HepG2 (cell line): ENCODE data around the gene UBE2O. TPM values are rescaled to one million over a fixed set of nuclear protein-coding genes. Genes with fewer than 3 reads are reported as not detected.
A peak's percentile ranks its signal among the peaks of the same experiment; 100 is the strongest.

ENCODE experiments used
- ATF1 ChIP-seq: IDR thresholded peaks from 2 replicates; pipeline ENCODE4 v1.6.1; 2016; ENCODE audit warnings: mild to moderate bottlenecking, control low read depth
- BHLHE40 ChIP-seq: IDR thresholded peaks from 2 replicates; pipeline ENCODE4 v1.6.1; 2011; ENCODE audit warnings: low read length, improper control_type of control experiment
- FOXK2 ChIP-seq: fragments of 450-650 bp; IDR thresholded peaks from 2 replicates; pipeline ENCODE4 v1.6.1; 2016
- HDAC6 ChIP-seq: fragments of 200-600 bp; sonication (generic); IDR thresholded peaks from 2 replicates; pipeline ENCODE4 v1.7.0; 2017; ENCODE audit warnings: mild to moderate bottlenecking, antibody characterized with exemption, low read length, low read depth
- NAIF1 ChIP-seq: sonication (generic); formaldehyde crosslinking; IDR thresholded peaks from 2 replicates; pipeline ENCODE4 v1.5.0; 2020; ENCODE audit warnings: mild to moderate bottlenecking, missing genetic modification reagents, borderline replicate concordance
- THAP11 ChIP-seq: IDR thresholded peaks from 2 replicates; pipeline ENCODE4 v1.6.1; 2016; ENCODE audit warnings: missing biosample characterization, missing genetic modification reagents
- ZBTB1 ChIP-seq: sonication (generic); formaldehyde crosslinking; IDR thresholded peaks from 2 replicates; pipeline ENCODE4 v1.4.0; 2020; ENCODE audit warnings: missing genetic modification reagents, borderline replicate concordance
- ZBTB7B ChIP-seq: sonication (generic); formaldehyde crosslinking; IDR thresholded peaks from 2 replicates; pipeline ENCODE4 v1.4.0; 2020; ENCODE audit warnings: missing genetic modification reagents
- ZFP82 ChIP-seq: sonication (generic); formaldehyde crosslinking; IDR thresholded peaks from 2 replicates; pipeline ENCODE4 v1.5.1; 2020; ENCODE audit warnings: mild to moderate bottlenecking, missing genetic modification reagents, borderline replicate concordance
- ZMYM3 ChIP-seq: sonication (generic); formaldehyde crosslinking; IDR thresholded peaks from 2 replicates; pipeline ENCODE4 v1.5.1; 2020; ENCODE audit warnings: mild to moderate bottlenecking, missing genetic modification reagents
- ZNF225 ChIP-seq: sonication (generic); formaldehyde crosslinking; IDR thresholded peaks from 2 replicates; pipeline ENCODE4 v1.4.0; 2020; ENCODE audit warnings: mild to moderate bottlenecking, missing genetic modification reagents
- ZNF251 ChIP-seq: sonication (generic); formaldehyde crosslinking; IDR thresholded peaks from 2 replicates; pipeline ENCODE4 v1.9.0; 2021; ENCODE audit warnings: mild to moderate bottlenecking, missing genetic modification reagents
- ZNF3 ChIP-seq: IDR thresholded peaks from 2 replicates; pipeline ENCODE4 v1.7.0; 2017; ENCODE audit warnings: inconsistent platforms
- ZNF629 ChIP-seq: sonication (generic); formaldehyde crosslinking; conservative IDR thresholded peaks from 2 replicates; pipeline ENCODE4 v1.5.0; 2020; ENCODE audit warnings: missing genetic modification reagents
- ZNF644 ChIP-seq: IDR thresholded peaks from 2 replicates; pipeline ENCODE4 v1.6.1; 2016; ENCODE audit warnings: low read depth
- ZNF660 ChIP-seq: sonication (generic); formaldehyde crosslinking; IDR thresholded peaks from 2 replicates; pipeline ENCODE4 v1.5.1; 2020; ENCODE audit warnings: mild to moderate bottlenecking, low read depth, missing genetic modification reagents, borderline replicate concordance
- ZNF672 ChIP-seq: sonication (generic); formaldehyde crosslinking; IDR thresholded peaks from 2 replicates; pipeline ENCODE4 v1.8.1; 2022; ENCODE audit warnings: missing genetic modification reagents
- ZNF724P ChIP-seq: sonication (generic); formaldehyde crosslinking; IDR thresholded peaks from 2 replicates; pipeline ENCODE4 v1.8.0; 2022; ENCODE audit warnings: missing genetic modification reagents, borderline replicate concordance
- polyA plus RNA-seq, 8 experiments: library from polyadenylated mRNA; depleted of rRNA in 3 of 8; stranded (reverse) in 7 of 8; unstranded in 1 of 8; fragments of >200 nt; fragmentation: Illumina TruSeq in 4 of 8; extraction: Trizol in 4 of 8; gene quantifications; 2 replicates each; pipeline versions ENCODE4 v1.2.1 to v1.2.3, GENCODE V29; 2011 to 2016; ENCODE audit warnings: low read depth in 4 of 8, missing spikeins in 1 of 8, mixed read lengths in 1 of 8; ENCODE audit not compliant: insufficient read depth in 1 of 8
- total RNA-seq, 5 experiments: library from RNA; depleted of rRNA; stranded (reverse); fragments of >200 nt; fragmentation: Illumina TruSeq; extraction: Trizol; gene quantifications; 2 replicates each; pipeline ENCODE4 v1.2.3, GENCODE V29; 2016; ENCODE audit warnings: low read depth in 1 of 5
- TF ChIP-seq, protein P1 (sequence below): sonication (generic); formaldehyde crosslinking; IDR thresholded peaks from 2 replicates; pipeline ENCODE4 v1.4.0; 2020; ENCODE audit warnings: missing genetic modification reagents
- TF ChIP-seq, protein P2 (sequence below): sonication (generic); formaldehyde crosslinking; IDR thresholded peaks from 2 replicates; pipeline ENCODE4 v1.8.1; 2022; ENCODE audit warnings: low read depth, mild to moderate bottlenecking, missing genetic modification reagents
- TF ChIP-seq, protein P3 (sequence below): sonication (generic); formaldehyde crosslinking; IDR thresholded peaks from 2 replicates; pipeline ENCODE4 v1.4.0; 2020; ENCODE audit warnings: missing genetic modification reagents
- TF ChIP-seq, protein P4 (sequence below): sonication (generic); formaldehyde crosslinking; IDR thresholded peaks from 2 replicates; pipeline ENCODE4 v1.5.1; 2020; ENCODE audit warnings: mild to moderate bottlenecking, missing genetic modification reagents, moderate library complexity
- TF ChIP-seq, protein P5 (sequence below): sonication (generic); formaldehyde crosslinking; conservative IDR thresholded peaks from 2 replicates; pipeline ENCODE4 v1.8.0; 2022; ENCODE audit warnings: missing genetic modification reagents

UBE2O gene
- total and polyA plus RNA-seq, 2 of the 13 experiments (the other 11 are each of a cell fraction or from before 2014, with no cell fraction given) = 21.5 to 23.5 TPM

DNA sequence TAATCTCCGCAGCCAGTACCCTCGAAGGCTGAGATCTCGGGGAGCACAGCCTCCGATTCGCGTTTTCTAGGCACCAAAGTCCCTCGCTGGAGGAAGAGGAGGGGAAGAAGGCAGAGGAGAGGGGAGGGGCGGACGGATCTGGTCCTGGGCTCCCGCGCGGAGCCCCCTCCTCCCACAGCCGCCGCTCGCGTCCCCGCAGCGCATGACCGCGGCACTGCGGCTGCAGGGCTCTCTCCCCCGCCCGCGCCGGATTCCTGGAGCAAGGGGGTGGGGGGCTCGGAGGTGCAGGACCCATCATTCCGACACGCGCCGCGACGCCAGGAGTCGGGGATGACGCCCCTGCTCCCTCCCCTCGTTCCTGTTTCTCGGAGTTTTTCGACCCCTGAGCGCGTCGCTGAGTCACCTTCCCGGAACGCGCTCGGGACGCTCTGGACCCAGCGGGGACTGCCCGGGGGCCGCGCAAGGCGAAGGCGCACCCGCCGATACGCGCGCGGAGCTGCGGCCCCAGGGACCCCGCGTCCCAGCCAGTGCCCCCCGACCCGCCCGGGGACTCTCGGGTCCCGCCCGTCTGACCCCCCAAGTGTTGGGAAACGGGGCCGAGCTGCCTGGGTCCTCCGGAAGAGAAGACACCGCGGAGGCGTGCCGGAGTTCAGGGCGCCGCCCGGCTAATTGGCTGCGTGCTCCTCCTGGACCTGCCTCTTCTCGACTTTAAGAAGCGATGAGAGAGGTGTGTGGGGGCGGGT, 70.0 kb downstream of the UBE2O start (continued):
- TF ChIP-seq, protein P1, sequence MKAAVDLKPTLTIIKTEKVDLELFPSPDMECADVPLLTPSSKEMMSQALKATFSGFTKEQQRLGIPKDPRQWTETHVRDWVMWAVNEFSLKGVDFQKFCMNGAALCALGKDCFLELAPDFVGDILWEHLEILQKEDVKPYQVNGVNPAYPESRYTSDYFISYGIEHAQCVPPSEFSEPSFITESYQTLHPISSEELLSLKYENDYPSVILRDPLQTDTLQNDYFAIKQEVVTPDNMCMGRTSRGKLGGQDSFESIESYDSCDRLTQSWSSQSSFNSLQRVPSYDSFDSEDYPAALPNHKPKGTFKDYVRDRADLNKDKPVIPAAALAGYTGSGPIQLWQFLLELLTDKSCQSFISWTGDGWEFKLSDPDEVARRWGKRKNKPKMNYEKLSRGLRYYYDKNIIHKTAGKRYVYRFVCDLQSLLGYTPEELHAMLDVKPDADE (CRISPR knock-in tag) = no peak; the same call in none of the 2 replicates
- no peak for TF ChIP-seq HDAC6
- TF ChIP-seq, protein P2, sequence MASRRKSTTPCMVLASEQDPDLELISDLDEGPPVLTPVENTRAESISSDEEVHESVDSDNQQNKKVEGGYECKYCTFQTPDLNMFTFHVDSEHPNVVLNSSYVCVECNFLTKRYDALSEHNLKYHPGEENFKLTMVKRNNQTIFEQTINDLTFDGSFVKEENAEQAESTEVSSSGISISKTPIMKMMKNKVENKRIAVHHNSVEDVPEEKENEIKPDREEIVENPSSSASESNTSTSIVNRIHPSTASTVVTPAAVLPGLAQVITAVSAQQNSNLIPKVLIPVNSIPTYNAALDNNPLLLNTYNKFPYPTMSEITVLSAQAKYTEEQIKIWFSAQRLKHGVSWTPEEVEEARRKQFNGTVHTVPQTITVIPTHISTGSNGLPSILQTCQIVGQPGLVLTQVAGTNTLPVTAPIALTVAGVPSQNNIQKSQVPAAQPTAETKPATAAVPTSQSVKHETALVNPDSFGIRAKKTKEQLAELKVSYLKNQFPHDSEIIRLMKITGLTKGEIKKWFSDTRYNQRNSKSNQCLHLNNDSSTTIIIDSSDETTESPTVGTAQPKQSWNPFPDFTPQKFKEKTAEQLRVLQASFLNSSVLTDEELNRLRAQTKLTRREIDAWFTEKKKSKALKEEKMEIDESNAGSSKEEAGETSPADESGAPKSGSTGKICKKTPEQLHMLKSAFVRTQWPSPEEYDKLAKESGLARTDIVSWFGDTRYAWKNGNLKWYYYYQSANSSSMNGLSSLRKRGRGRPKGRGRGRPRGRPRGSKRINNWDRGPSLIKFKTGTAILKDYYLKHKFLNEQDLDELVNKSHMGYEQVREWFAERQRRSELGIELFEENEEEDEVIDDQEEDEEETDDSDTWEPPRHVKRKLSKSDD (CRISPR knock-in tag) = no peak; the same call in 1 of the 2 replicates
- TF ChIP-seq BHLHE40 = peak; percentile 28; the same call in 1 of the 2 replicates
- TF ChIP-seq, protein P3, sequence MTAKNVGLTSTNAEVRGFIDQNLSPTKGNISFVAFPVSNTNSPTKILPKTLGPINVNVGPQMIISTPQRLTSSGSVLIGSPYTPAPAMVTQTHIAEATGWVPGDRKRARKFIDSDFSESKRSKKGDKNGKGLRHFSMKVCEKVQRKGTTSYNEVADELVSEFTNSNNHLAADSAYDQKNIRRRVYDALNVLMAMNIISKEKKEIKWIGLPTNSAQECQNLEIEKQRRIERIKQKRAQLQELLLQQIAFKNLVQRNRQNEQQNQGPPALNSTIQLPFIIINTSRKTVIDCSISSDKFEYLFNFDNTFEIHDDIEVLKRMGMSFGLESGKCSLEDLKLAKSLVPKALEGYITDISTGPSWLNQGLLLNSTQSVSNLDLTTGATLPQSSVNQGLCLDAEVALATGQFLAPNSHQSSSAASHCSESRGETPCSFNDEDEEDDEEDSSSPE = peak; percentile 44; the same call in 1 of the 2 replicates
- TF ChIP-seq THAP11 = peak; percentile 56; the same call in 1 of the 2 replicates
- no peak for TF ChIP-seq FOXK2
- peak; percentile 73; the same call in 1 of the 2 replicates for TF ChIP-seq ZNF724P (CRISPR knock-in tag)
- no peak for TF ChIP-seq ZNF672 (CRISPR knock-in tag)
- no peak for TF ChIP-seq ZNF660 (CRISPR knock-in tag)
- TF ChIP-seq ZNF251 (CRISPR knock-in tag) = no peak
- no peak for TF ChIP-seq ZBTB1 (CRISPR knock-in tag)
- no peak for TF ChIP-seq ZNF629 (CRISPR knock-in tag)
- no peak for TF ChIP-seq ZMYM3 (CRISPR knock-in tag)
- peak; percentile 84; the same call in 1 of the 2 replicates for TF ChIP-seq NAIF1 (CRISPR knock-in tag)
- no peak for TF ChIP-seq ZNF644 (CRISPR knock-in tag)
- TF ChIP-seq ZNF225 (CRISPR knock-in tag) = no peak
- no peak for TF ChIP-seq ATF1
- TF ChIP-seq ZFP82 (CRISPR knock-in tag) = peak; percentile 66; the same call in 1 of the 2 replicates
- no peak for TF ChIP-seq ZNF3 (CRISPR knock-in tag)
- TF ChIP-seq ZBTB7B = peak; percentile 22; the same call in 1 of the 2 replicates
- TF ChIP-seq, protein P4, sequence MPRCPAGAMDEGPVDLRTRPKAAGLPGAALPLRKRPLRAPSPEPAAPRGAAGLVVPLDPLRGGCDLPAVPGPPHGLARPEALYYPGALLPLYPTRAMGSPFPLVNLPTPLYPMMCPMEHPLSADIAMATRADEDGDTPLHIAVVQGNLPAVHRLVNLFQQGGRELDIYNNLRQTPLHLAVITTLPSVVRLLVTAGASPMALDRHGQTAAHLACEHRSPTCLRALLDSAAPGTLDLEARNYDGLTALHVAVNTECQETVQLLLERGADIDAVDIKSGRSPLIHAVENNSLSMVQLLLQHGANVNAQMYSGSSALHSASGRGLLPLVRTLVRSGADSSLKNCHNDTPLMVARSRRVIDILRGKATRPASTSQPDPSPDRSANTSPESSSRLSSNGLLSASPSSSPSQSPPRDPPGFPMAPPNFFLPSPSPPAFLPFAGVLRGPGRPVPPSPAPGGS (CRISPR knock-in tag) = no peak; the same call in 1 of the 2 replicates
- TF ChIP-seq, protein P5, sequence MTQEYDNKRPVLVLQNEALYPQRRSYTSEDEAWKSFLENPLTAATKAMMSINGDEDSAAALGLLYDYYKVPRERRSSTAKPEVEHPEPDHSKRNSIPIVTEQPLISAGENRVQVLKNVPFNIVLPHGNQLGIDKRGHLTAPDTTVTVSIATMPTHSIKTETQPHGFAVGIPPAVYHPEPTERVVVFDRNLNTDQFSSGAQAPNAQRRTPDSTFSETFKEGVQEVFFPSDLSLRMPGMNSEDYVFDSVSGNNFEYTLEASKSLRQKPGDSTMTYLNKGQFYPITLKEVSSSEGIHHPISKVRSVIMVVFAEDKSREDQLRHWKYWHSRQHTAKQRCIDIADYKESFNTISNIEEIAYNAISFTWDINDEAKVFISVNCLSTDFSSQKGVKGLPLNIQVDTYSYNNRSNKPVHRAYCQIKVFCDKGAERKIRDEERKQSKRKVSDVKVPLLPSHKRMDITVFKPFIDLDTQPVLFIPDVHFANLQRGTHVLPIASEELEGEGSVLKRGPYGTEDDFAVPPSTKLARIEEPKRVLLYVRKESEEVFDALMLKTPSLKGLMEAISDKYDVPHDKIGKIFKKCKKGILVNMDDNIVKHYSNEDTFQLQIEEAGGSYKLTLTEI = no peak
